Measurements from ENCODE around the gene NXF3.
"Not testable (repeated sequence)": the region's sequence is repeated elsewhere in the genome, so short reads cannot be mapped to it uniquely, and the experiment has no call there.

Gene NXF3

DNA sequence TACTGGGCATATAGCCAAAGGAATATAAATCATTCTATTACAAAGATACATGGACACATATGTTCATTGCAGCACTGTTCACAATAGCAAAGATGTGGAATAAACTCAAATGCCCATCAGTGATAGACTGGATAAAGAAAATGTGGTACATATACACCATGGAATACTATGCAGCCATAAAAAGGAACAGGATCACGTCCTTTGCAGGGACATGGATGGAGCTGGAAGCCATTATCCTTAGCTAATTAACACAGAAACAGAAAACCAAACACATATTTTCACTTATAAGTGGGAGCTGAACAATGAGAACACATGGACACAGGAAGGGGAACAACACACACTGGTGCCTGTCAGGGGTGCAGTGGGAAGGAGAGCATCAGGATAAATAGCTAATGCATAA is 59.6 kb downstream of the NXF3 start:
- not testable (repeated sequence) for DNase-seq
